OCI-LY3 (cell line): Measurements from ENCODE around the gene MCUB.
A peak's percentile ranks its signal among the peaks of the same experiment; 100 is the strongest.

Experiments used
- EZH2phosphoT487 ChIP-seq: fragments of 200-600 bp; shearing (Covaris generic); IDR thresholded peaks from 2 replicates; pipeline ENCODE4 v1.6.1; 2018; ENCODE audit warnings: antibody characterized with exemption, mixed run types, low read depth
- TF ChIP-seq, protein P1 (sequence below): fragments of 200-600, 300-600 bp; sonication (generic); IDR thresholded peaks from 2 replicates; pipeline ENCODE4 v1.5.1; 2014; ENCODE audit warnings: antibody characterized with exemption, low read length, low read depth

DNA sequence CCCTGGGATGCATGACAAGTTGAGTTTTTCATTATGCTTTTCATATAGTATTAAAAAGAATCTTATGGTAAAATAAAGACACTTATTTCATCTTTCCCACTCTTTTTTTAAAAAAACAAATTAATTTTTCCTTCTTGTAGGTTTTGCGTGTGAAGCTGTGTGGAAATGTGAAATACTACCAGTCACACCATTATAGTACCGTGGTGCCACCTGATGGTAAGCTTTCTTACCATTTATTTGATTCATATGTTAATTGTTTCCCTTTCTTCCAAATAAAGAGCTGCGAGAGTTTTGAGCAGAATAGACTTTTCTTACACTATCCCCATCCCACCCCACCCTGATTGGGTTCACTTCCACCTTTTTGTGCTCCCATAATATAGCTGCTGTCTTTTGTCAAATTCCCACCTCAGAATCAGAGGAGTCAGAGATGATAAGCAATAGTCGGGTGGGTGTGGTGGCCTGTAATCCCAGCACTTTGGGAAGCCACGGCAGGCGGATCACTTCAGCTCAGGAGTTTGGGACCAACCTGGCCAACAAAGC is 98.9 kb downstream of the MCUB start:
- TF ChIP-seq, protein P1, sequence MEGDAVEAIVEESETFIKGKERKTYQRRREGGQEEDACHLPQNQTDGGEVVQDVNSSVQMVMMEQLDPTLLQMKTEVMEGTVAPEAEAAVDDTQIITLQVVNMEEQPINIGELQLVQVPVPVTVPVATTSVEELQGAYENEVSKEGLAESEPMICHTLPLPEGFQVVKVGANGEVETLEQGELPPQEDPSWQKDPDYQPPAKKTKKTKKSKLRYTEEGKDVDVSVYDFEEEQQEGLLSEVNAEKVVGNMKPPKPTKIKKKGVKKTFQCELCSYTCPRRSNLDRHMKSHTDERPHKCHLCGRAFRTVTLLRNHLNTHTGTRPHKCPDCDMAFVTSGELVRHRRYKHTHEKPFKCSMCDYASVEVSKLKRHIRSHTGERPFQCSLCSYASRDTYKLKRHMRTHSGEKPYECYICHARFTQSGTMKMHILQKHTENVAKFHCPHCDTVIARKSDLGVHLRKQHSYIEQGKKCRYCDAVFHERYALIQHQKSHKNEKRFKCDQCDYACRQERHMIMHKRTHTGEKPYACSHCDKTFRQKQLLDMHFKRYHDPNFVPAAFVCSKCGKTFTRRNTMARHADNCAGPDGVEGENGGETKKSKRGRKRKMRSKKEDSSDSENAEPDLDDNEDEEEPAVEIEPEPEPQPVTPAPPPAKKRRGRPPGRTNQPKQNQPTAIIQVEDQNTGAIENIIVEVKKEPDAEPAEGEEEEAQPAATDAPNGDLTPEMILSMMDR: peak; percentile 54
- no peak for TF ChIP-seq EZH2phosphoT487
